Body of pancreas (tissue), 4 donors: ENCODE results near the gene AFF3. TPM values are rescaled to one million over a fixed set of nuclear protein-coding genes. Genes with fewer than 3 reads are reported as not detected.

Experiments used
- ATAC-seq: fragments of 150-250 bp; one replicate; pipeline ENCODE4 v1.9.1; 2016
- DNase-seq, 4 donors: peaks; one replicate each; pipeline ENCODE4 v3.0.0-alpha.2; 2019
- H3K27ac ChIP-seq, 4 donors: fragments of 200-600 bp; sonication (generic); 1 replicate in 3 of 4; 2 replicates in 1 of 4; pipeline versions ENCODE4 v1.5.1 to v1.6.1; 2016 to 2019; ENCODE audit warnings: mild to moderate bottlenecking in 1 of 4, mixed read lengths in 1 of 4, moderate library complexity in 1 of 4
- H3K27me3 ChIP-seq, 2 donors: fragments of 200-600 bp; sonication (generic); one replicate each; pipeline ENCODE4 v1.6.0; 2016; ENCODE audit warnings: mild to moderate bottlenecking in 1 of 2
- H3K36me3 ChIP-seq, 2 donors: fragments of 200-600 bp; sonication (generic); replicated peaks in 1 of 2; 2 replicates each; pipeline ENCODE4 v1.5.1; 2016; ENCODE audit warnings: low read depth in 2 of 2; ENCODE audit not compliant: insufficient read depth in 1 of 2
- H3K4me1 ChIP-seq: fragments of 200-600 bp; sonication (generic); one replicate; pipeline ENCODE4 v1.6.0; 2016
- H3K4me3 ChIP-seq, 2 donors: fragments of 200-600 bp; sonication (generic); 1 replicate in 1 of 2; 2 replicates in 1 of 2; pipeline ENCODE4 v1.5.1; 2016 to 2019
- H3K9me3 ChIP-seq, 3 donors: fragments of 200-600 bp; sonication (generic); 1 replicate in 2 of 3; 2 replicates in 1 of 3; pipeline ENCODE4 v1.5.1; 2016
- POLR2A ChIP-seq, 3 donors: fragments of 450-650 bp; IDR thresholded peaks; one replicate each; pipeline ENCODE4 v1.6.1; 2016; ENCODE audit warnings: antibody characterized with exemption in 3 of 3, mild to moderate bottlenecking in 2 of 3
- WGBS, 2 donors: methylation state at CpG; one replicate each; pipeline ENCODE4 v1.1.5; 2017; 5-methylcytosine and 5-hydroxymethylcytosine counted together
- intact Hi-C: fragments of 100-400 bp; cut with DNase I; formaldehyde crosslinking; loops from one replicate; pipeline ENCODE4 v1.15.1; 2023
- total RNA-seq, 2 donors: library from RNA; depleted of rRNA; stranded (reverse); fragments of >200 nt; gene quantifications; one replicate each; pipeline ENCODE4 v1.1.0, GENCODE V29; 2016
- TF ChIP-seq, protein P1 (sequence below), 7 experiments: fragments of 450-650 bp in 4 of 7; fragments of 200-600 bp in 3 of 7; sonication (generic) in 3 of 7; IDR thresholded peaks; one replicate each; pipeline ENCODE4 v1.5.1; 2016 to 2019; ENCODE audit warnings: antibody characterized with exemption in 7 of 7

AFF3 gene
- total RNA-seq, 2 donors from 2014 or later, result 0.52 to 0.99 TPM

DNA sequence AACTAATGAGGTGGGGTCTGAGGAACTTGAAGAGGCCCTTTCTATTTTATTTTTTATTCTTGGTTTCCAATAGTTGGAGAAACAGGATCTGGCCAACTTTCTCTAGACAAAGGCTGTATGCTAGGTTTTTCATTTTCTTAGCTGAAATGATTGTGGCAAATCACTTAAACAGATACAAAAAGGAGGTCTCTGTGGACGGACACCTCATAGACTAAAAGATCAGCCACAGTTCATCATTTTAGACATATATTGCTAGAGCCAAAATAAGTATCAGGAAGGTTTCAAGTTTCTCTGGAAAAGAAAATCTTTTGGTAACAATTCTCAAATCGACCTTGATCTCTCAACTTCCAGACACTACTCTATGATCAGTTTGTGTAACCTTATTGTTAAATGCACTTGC lies 428.0 kb downstream of the AFF3 start:
- Histone ChIP-seq H3K9me3 (no peaks in the 10 kb centered on the region), H3K4me1 (no peaks in the 10 kb centered on the region), H3K27ac (no peak overlapping the region), H3K27me3 (no peaks in the 10 kb centered on the region), H3K4me3 (no peak overlapping the region), H3K36me3 (no peaks in the 10 kb centered on the region)
- DNase-seq, result no peak
- no peak for TF ChIP-seq POLR2A (IDR thresholded peaks at IDR 0.05)
- TF ChIP-seq, protein P1, sequence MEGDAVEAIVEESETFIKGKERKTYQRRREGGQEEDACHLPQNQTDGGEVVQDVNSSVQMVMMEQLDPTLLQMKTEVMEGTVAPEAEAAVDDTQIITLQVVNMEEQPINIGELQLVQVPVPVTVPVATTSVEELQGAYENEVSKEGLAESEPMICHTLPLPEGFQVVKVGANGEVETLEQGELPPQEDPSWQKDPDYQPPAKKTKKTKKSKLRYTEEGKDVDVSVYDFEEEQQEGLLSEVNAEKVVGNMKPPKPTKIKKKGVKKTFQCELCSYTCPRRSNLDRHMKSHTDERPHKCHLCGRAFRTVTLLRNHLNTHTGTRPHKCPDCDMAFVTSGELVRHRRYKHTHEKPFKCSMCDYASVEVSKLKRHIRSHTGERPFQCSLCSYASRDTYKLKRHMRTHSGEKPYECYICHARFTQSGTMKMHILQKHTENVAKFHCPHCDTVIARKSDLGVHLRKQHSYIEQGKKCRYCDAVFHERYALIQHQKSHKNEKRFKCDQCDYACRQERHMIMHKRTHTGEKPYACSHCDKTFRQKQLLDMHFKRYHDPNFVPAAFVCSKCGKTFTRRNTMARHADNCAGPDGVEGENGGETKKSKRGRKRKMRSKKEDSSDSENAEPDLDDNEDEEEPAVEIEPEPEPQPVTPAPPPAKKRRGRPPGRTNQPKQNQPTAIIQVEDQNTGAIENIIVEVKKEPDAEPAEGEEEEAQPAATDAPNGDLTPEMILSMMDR (IDR thresholded peaks at IDR 0.05), result no peak
- WGBS, 2 donors, result 64 to 66% methylated on average over 2 of the region's 2 CpGs
- no peak for ATAC-seq
- intact Hi-C loops, result no loop called here

DNA sequence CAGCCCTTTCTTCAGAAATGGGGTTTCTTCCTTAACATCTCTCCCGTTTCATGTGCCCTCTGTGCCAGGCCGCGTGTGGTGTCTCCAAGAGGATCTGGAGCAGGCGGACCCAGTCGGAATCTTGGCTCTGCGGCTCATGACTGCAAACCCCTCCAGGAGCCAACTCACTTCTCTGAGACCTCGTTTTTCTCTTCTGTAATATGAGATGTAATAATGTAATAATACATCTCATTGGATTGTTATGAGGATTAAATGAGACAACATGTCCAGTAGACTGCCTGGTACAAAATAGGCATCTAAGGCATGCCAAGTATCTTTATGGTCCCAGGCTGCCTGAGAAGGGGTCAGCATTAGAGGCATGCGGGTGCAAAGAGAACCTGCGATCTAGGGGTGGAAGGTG lies 431.2 kb downstream of the AFF3 start:
- TF ChIP-seq, protein P1 (IDR thresholded peaks at IDR 0.05), result no peak
- no peak for TF ChIP-seq POLR2A (IDR thresholded peaks at IDR 0.05)
- H3K36me3 ChIP-seq, result no peaks in the 10 kb centered on the region
- no peaks in the 10 kb centered on the region for H3K27me3 ChIP-seq
- H3K27ac ChIP-seq, result no peak overlapping the region
- H3K4me3 ChIP-seq, result no peak overlapping the region
- WGBS, 2 donors, result 76 to 78% methylated on average over 9 of the region's 9 CpGs
- H3K9me3 ChIP-seq, result no peaks in the 10 kb centered on the region
- DNase-seq (no peak), ATAC-seq (no peak)
- H3K4me1 ChIP-seq, result no peaks in the 10 kb centered on the region
- intact Hi-C loops, result no loop called here

DNA sequence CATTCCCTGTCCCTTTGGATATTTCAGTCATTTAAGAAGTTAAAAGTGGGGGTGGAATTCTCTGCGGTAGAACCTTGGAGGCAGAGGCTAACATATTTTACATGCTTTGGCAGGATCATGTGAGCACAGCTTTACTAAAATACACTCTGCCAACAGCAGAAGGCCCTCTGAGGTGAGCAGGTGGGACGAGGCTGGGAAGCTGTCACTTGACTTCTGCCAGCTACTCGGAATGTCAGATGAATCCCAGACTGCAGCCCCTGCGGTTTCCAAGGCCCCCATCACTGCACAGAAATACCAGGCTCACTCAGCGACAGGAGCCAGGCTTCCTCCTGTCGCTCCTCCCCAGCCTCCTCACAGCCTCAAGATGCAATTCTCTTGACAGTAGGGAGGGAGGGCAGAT lies 431.7 kb downstream of the AFF3 start:
- no peak overlapping the region for H3K4me3 ChIP-seq
- H3K27ac ChIP-seq, result no peak overlapping the region
- ATAC-seq (no peak), DNase-seq (no peak)
- 42 to 46% methylated on average over 5 to 6 of the region's 6 CpGs for WGBS, 2 donors
- H3K27me3 ChIP-seq, result no peaks in the 10 kb centered on the region
- H3K9me3 ChIP-seq, result no peaks in the 10 kb centered on the region
- intact Hi-C loops, result no loop called here
- no peaks in the 10 kb centered on the region for H3K4me1 ChIP-seq
- TF ChIP-seq, protein P1 (IDR thresholded peaks at IDR 0.05), result no peak
- TF ChIP-seq POLR2A (IDR thresholded peaks at IDR 0.05), result no peak
- no peaks in the 10 kb centered on the region for H3K36me3 ChIP-seq

DNA sequence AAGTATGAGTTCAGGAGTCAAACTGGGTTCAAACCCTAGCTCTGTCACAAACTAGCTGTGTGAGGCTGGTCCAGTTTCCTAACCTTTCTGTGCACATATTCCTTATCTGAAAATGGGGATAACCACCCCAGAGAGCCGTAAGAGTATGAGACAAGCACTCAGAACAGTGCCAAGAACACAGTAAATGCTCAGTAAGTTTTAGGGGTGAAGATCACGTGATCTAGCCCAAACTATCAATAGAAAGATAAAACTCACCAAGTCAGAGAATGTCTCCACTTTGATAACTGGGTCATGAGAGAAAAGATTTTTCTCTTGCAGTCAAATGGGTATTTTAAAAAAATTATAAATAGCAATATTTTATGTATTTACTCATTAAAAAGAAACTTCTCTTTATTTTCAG lies 433.2 kb downstream of the AFF3 start:
- Histone ChIP-seq H3K4me3 (no peak overlapping the region), H3K4me1 (no peaks in the 10 kb centered on the region), H3K27ac (no peak overlapping the region), H3K9me3 (no peaks in the 10 kb centered on the region), H3K36me3 (no peaks in the 10 kb centered on the region), H3K27me3 (no peaks in the 10 kb centered on the region)
- no peak for ATAC-seq
- WGBS, 2 donors, result 25 to 43% methylated on average over 2 of the region's 2 CpGs
- intact Hi-C loops, result no loop called here
- TF ChIP-seq, protein P1 (IDR thresholded peaks at IDR 0.05), result no peak
- TF ChIP-seq POLR2A (IDR thresholded peaks at IDR 0.05), result no peak
- no peak for DNase-seq

DNA sequence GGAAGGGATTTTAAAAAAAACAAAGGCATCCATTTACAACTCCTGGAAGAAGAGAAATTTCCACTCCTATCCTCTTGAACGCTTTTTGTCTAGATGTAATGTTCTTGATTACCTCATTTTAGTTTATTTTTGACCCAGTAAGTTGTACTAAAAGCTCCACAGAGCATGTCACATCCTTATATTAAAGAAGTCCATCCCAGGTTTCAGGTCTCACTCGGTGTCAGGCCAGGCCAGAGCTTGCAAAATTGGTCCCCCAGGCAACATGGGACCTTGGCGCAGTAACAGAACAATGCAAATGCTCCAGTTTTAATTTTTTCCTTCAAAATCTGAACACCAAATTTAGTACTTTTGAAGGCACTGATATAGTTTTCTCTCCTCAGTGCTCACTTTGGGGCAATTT lies 434.2 kb downstream of the AFF3 start:
- H3K9me3 ChIP-seq, result no peaks in the 10 kb centered on the region
- H3K4me1 ChIP-seq, result no peaks in the 10 kb centered on the region
- no peak for ATAC-seq
- H3K4me3 ChIP-seq, result no peak overlapping the region
- no peaks in the 10 kb centered on the region for H3K27me3 ChIP-seq
- intact Hi-C loops, result no loop called here
- no peak for DNase-seq
- H3K27ac ChIP-seq, result no peak overlapping the region
- no peaks in the 10 kb centered on the region for H3K36me3 ChIP-seq
- WGBS, 2 donors, result 69 to 85% methylated on average over 3 of the region's 3 CpGs
- TF ChIP-seq POLR2A (IDR thresholded peaks at IDR 0.05), result no peak
- TF ChIP-seq, protein P1 (IDR thresholded peaks at IDR 0.05), result no peak
